ENCODE measurements around the gene CFAP54. TPM values are rescaled to one million over a fixed set of nuclear protein-coding genes. Genes with fewer than 3 reads are reported as not detected.

CFAP54 gene
- total RNA-seq, 1 experiment from 2014 or later, result 0.64 TPM

- Histone ChIP-seq H3K36me3 (ENCODE audit: control insufficient read depth, insufficient read depth, low read length) (no peaks in the 10 kb centered on the region), H3K9me3 (ENCODE audit: control insufficient read depth, insufficient read depth, low read depth, low read length) (no peaks in the 10 kb centered on the region), H3K4me3 (ENCODE audit: low read depth in 2 of 2, low read length in 2 of 2) (no peak overlapping the region), H3K27me3 (ENCODE audit: control insufficient read depth, insufficient read depth, low read length) (no peaks in the 10 kb centered on the region), H3K27ac (ENCODE audit: low read length) (no peak overlapping the region), H3K4me1 (ENCODE audit: control insufficient read depth, insufficient read depth, low read length) (0 out of 2 replicates have a peak, but pooled peaks cover 3% of the 10 kb centered on the region)
- in situ Hi-C loops (cut with HindIII; ENCODE audit: low pct_unique_long_range_greater_than_20kb, low sequenced_read_pairs) (no loop called here), intact Hi-C loops (cut with micrococcal nuclease; ENCODE audit: unreplicated experiment) (no loop called here)
- BruUV-seq (replicated peaks), result no TSS peak
- POLR2A ChIA-PET, result no interaction called here
- TF ChIP-seq REST (IDR thresholded peaks at IDR 0.05; ENCODE audit: insufficient read depth in 1 of 2, low read depth in 2 of 2, low read length in 1 of 2) (no peak), SIN3A (IDR thresholded peaks at IDR 0.05; ENCODE audit: borderline replicate concordance, insufficient read depth, low read depth, low read length) (no peak), TCF7L2 (IDR thresholded peaks at IDR 0.05; ENCODE audit: low read depth, low read length) (no peak), CTCF (IDR thresholded peaks at IDR 0.05) (no peak), POLR2AphosphoS5 (IDR thresholded peaks at IDR 0.05; ENCODE audit: low read depth, low read length) (no peak)
- ATAC-seq (no peak), DNase-seq (ENCODE audit: low read depth, low spot score) (no peak)
- CTCF ChIA-PET, result no interaction called here
Observed at GRCh38 chr12:96501908-96502307, 12.5 kb downstream of the CFAP54 start.

GRCh38 chr12:96502477-96502876 lies 13.1 kb downstream of the CFAP54 start:
- intact Hi-C loops (cut with micrococcal nuclease; ENCODE audit: unreplicated experiment), result no loop called here

More at GRCh38 chr12:96502477-96502876, 13.1 kb downstream of the CFAP54 start:
- ChIA-PET POLR2A (no interaction called here), CTCF (no interaction called here)
- TF ChIP-seq CTCF (IDR thresholded peaks at IDR 0.05) (no peak), REST (IDR thresholded peaks at IDR 0.05; ENCODE audit: insufficient read depth in 1 of 2, low read depth in 2 of 2, low read length in 1 of 2) (no peak), TCF7L2 (IDR thresholded peaks at IDR 0.05; ENCODE audit: low read depth, low read length) (no peak), SIN3A (IDR thresholded peaks at IDR 0.05; ENCODE audit: borderline replicate concordance, insufficient read depth, low read depth, low read length) (no peak), POLR2AphosphoS5 (IDR thresholded peaks at IDR 0.05; ENCODE audit: low read depth, low read length) (no peak)
- Histone ChIP-seq H3K36me3 (ENCODE audit: control insufficient read depth, insufficient read depth, low read length) (no peaks in the 10 kb centered on the region), H3K4me1 (ENCODE audit: control insufficient read depth, insufficient read depth, low read length) (0 out of 2 replicates have a peak, but pooled peaks cover 3% of the 10 kb centered on the region), H3K9me3 (ENCODE audit: control insufficient read depth, insufficient read depth, low read depth, low read length) (no peaks in the 10 kb centered on the region), H3K4me3 (ENCODE audit: low read depth in 2 of 2, low read length in 2 of 2) (no peak overlapping the region), H3K27ac (ENCODE audit: low read length) (no peak overlapping the region), H3K27me3 (ENCODE audit: control insufficient read depth, insufficient read depth, low read length) (no peaks in the 10 kb centered on the region)
- DNase-seq (ENCODE audit: low read depth, low spot score), result no peak
- peak; percentile 45; the same call in 1 of the 2 replicates for ATAC-seq
- in situ Hi-C loops (cut with HindIII; ENCODE audit: low pct_unique_long_range_greater_than_20kb, low sequenced_read_pairs), result no loop called here
- BruUV-seq (replicated peaks), result no TSS peak
